Stimulated activated CD8-positive, alpha-beta memory T cell treated with anti-CD3 and anti-CD28 coated beads, Interleukin-12 subunit alpha, Interleukin-12 subunit beta, amount 100 ng/mL, for 4 hours (primary cell): ENCODE measurements around the gene BUD23.
"Not testable (repeated sequence)": the region's sequence is repeated elsewhere in the genome, so short reads cannot be mapped to it uniquely, and the experiment has no call there.

ENCODE experiments used
- DNase-seq: peaks from one replicate; pipeline ENCODE4 v3.0.0-alpha.2; 2020; ENCODE audit warnings: low read depth

Gene BUD23

GRCh38 chr7:73683056-73683787, at the start of gene BUD23, which contains the start of gene DNAJC30:
Gene BUD23, plus strand, starts transcription at chr7:73683597. Its CDS starts 29 bp downstream, at chr7:73683626.
Gene DNAJC30, minus strand, starts transcription at chr7:73683453. Its CDS starts 30 bp downstream, at chr7:73683423.
- DNase-seq, result peak; percentile 92

- DNase-seq, result no peak
Observed at GRCh38 chr7:73633844-73634243, 49.6 kb upstream of the BUD23 start.

GRCh38 chr7:73635428-73636200, 47.8 kb upstream of the BUD23 start:
- DNase-seq, result no peak

- no peak for DNase-seq
Observed at GRCh38 chr7:73638911-73639310, 44.5 kb upstream of the BUD23 start.

- DNase-seq, result no peak
Observed at GRCh38 chr7:73642834-73643233, 40.6 kb upstream of the BUD23 start.

GRCh38 chr7:73644688-73645286, 38.6 kb upstream of the BUD23 start:
- no peak for DNase-seq

GRCh38 chr7:73645643-73646174, 37.7 kb upstream of the BUD23 start:
- no peak for DNase-seq

- DNase-seq, result no peak
Observed at GRCh38 chr7:73646785-73647724, 36.3 kb upstream of the BUD23 start.

GRCh38 chr7:73647725-73648592, 35.4 kb upstream of the BUD23 start:
- no peak for DNase-seq

GRCh38 chr7:73648593-73649332, 34.6 kb upstream of the BUD23 start:
- DNase-seq, result no peak

- DNase-seq, result no peak
Observed at GRCh38 chr7:73649576-73649975, 33.8 kb upstream of the BUD23 start.

- DNase-seq, result no peak
Observed at GRCh38 chr7:73650524-73650923, 32.9 kb upstream of the BUD23 start.

GRCh38 chr7:73652541-73652949, 30.9 kb upstream of the BUD23 start:
- DNase-seq, result no peak

- not testable (repeated sequence) for DNase-seq
Observed at GRCh38 chr7:73655309-73655708, 28.1 kb upstream of the BUD23 start.

- DNase-seq, result no peak
Observed at GRCh38 chr7:73659983-73660382, 23.4 kb upstream of the BUD23 start.

GRCh38 chr7:73660594-73660993, 22.8 kb upstream of the BUD23 start:
- DNase-seq, result not testable (repeated sequence)

GRCh38 chr7:73663033-73663432, 20.4 kb upstream of the BUD23 start:
- no peak for DNase-seq

GRCh38 chr7:73667344-73668102, 15.9 kb upstream of the BUD23 start, which contains the start of gene VPS37D:
Gene VPS37D, plus strand, starts transcription at chr7:73667831. Its CDS starts 128 bp downstream, at chr7:73667959.
- peak; percentile 86 for DNase-seq
